ENCODE data around the gene KREMEN1. TPM values are rescaled to one million over a fixed set of nuclear protein-coding genes. Genes with fewer than 3 reads are reported as not detected.

KREMEN1 gene
- total and polyA plus RNA-seq, 9 of the 15 experiments (the other 6 are each of a cell fraction or from before 2014, with no cell fraction given) = 0.69 to 11.5 (median 4.3) TPM

GRCh38 chr22:29154364-29155048 is 81.7 kb downstream of the KREMEN1 start (continued):
- no peak for TF ChIP-seq MNT (conservative IDR thresholded peaks at IDR 0.05)

GRCh38 chr22:29155966-29156365 is 83.1 kb downstream of the KREMEN1 start:
- H3K9me3 ChIP-seq (replicated peaks; ENCODE audit: control insufficient read depth, insufficient read depth, low read depth, low read length) = no peaks in the 10 kb centered on the region
- ChIA-PET CTCF (ENCODE audit: low intra/inter-chr PET ratio) (no interaction called here), POLR2A (no interaction called here)
- TF ChIP-seq CHD7 (IDR thresholded peaks at IDR 0.05; ENCODE audit: low read depth, low read length) = no peak
- WGBS (ENCODE audit: insufficient coverage, low coverage, missing lambda C conversion rate) = 75% methylated on average over 1 of the region's 1 CpG
- BruUV-seq (replicated peaks) = no TSS peak
- FAIRE-seq (no peak), DNase-seq (ENCODE audit: extremely low read depth in 1 of 4, low spot score in 3 of 4) (no peak), ATAC-seq (no peak)
- no peaks in the 10 kb centered on the region for H3K79me2 ChIP-seq (ENCODE audit: control insufficient read depth, insufficient read depth, low read length)
- no peak overlapping the region for H3K27ac ChIP-seq (ENCODE audit: extremely low read depth, low read depth, low read length)
- H3K4me1 ChIP-seq (replicated peaks in 1 of 2; ENCODE audit: control insufficient read depth in 2 of 2, insufficient read depth in 2 of 2, low read length in 2 of 2) = peaks cover 14 to 24% of the 10 kb centered on the region in 2 experiments
- no peak overlapping the region for H2AFZ ChIP-seq (ENCODE audit: low read depth, low read length)
- H4K20me1 ChIP-seq (replicated peaks; ENCODE audit: control insufficient read depth, insufficient read depth, low read length) = no peaks in the 10 kb centered on the region
- H3K36me3 ChIP-seq (ENCODE audit: control insufficient read depth, insufficient read depth, low read length) = no peaks in the 10 kb centered on the region
- no peak overlapping the region for H3K4me2 ChIP-seq (ENCODE audit: insufficient read depth, low read length)
- intact Hi-C loops (cut with micrococcal nuclease) (loop anchor here (2.0 to 10.0 kb wide), 2 partner anchors 89 to 91 kb away; partner anchors contain the start of gene C22orf31), in situ Hi-C loops (cut with MboI) (loop anchor here (10.0 kb wide), 1 partner anchor 301 kb away; no protein-coding TSS in a partner anchor)
- no peak overlapping the region for H3K4me3 ChIP-seq
- H3K9me1 ChIP-seq (ENCODE audit: control insufficient read depth, insufficient read depth, low read length) = no peaks in the 10 kb centered on the region
- H3K27me3 ChIP-seq (ENCODE audit: control insufficient read depth in 2 of 2, insufficient read depth in 2 of 2, low read length in 2 of 2) = no peaks in the 10 kb centered on the region
- no peak overlapping the region for H3K9ac ChIP-seq (ENCODE audit: insufficient read depth in 1 of 2, low read depth in 2 of 2, low read length in 2 of 2)
